Upper lobe of left lung (tissue), 6 donors: Measurements from ENCODE around the gene FARP1. TPM values are rescaled to one million over a fixed set of nuclear protein-coding genes. Genes with fewer than 3 reads are reported as not detected.
A peak's percentile ranks its signal among the peaks of the same experiment; 100 is the strongest.

Experiments used
- ATAC-seq, 2 donors: fragments of 200-7000 bp; cut with Tn5 transposase; one replicate each; pipeline ENCODE4 v1.9.1; 2022; ENCODE audit warnings: mild to moderate bottlenecking in 2 of 2, moderate library complexity in 2 of 2; ENCODE audit not compliant: low FRiP score in 2 of 2
- DNase-seq, 2 donors: peaks; one replicate each; pipeline ENCODE4 v3.0.0-alpha.2; 2019 to 2020
- H3K27ac ChIP-seq, 4 donors: fragments of 200-600 bp; sonication (generic); one replicate each; pipeline ENCODE4 v1.5.1; 2016 to 2019
- H3K27me3 ChIP-seq, 4 donors: fragments of 200-600 bp; sonication (generic); one replicate each; pipeline ENCODE4 v1.5.1; 2017 to 2019
- H3K36me3 ChIP-seq, 4 donors: fragments of 200-600 bp; sonication (generic); one replicate each; pipeline ENCODE4 v1.5.1; 2016 to 2019
- H3K4me1 ChIP-seq, 4 donors: fragments of 200-600 bp; sonication (generic); one replicate each; pipeline ENCODE4 v1.5.1; 2018 to 2019
- H3K4me3 ChIP-seq, 4 donors: fragments of 200-600 bp; sonication (generic); one replicate each; pipeline ENCODE4 v1.5.1; 2017 to 2019; ENCODE audit warnings: mild to moderate bottlenecking in 2 of 4, moderate library complexity in 1 of 4
- H3K9me3 ChIP-seq, 4 donors: fragments of 200-600 bp; sonication (generic); one replicate each; pipeline ENCODE4 v1.5.1; 2018 to 2019
- CTCF ChIP-seq, 6 experiments: fragments of 450-650 bp in 4 of 6; fragments of 200-600 bp in 2 of 6; sonication (generic) in 2 of 6; IDR thresholded peaks; one replicate each; pipeline ENCODE4 v1.5.1; 2016 to 2019; ENCODE audit warnings: antibody characterized with exemption in 6 of 6
- EP300 ChIP-seq, 4 donors: sonication (generic); formaldehyde crosslinking; IDR thresholded peaks; one replicate each; pipeline ENCODE4 v1.5.1; 2017; ENCODE audit warnings: antibody characterized with exemption in 4 of 4, control low read depth in 2 of 4
- POLR2A ChIP-seq, 4 donors: fragments of 450-650 bp; IDR thresholded peaks; one replicate each; pipeline ENCODE4 v1.5.1; 2016 to 2017; ENCODE audit warnings: antibody characterized with exemption in 4 of 4, mild to moderate bottlenecking in 2 of 4
- POLR2AphosphoS5 ChIP-seq, 2 donors: sonication (generic); formaldehyde crosslinking; IDR thresholded peaks; one replicate each; pipeline ENCODE4 v1.5.1; 2017; ENCODE audit warnings: antibody characterized with exemption in 2 of 2
- WGBS, 2 donors: methylation state at CpG; one replicate each; pipeline ENCODE4 v1.1.5; 2017 to 2018; 5-methylcytosine and 5-hydroxymethylcytosine counted together
- total RNA-seq, 6 donors: library from RNA; depleted of rRNA in 4 of 6; stranded (reverse); fragments of >200 nt in 4 of 6; gene quantifications; one replicate each; pipeline versions ENCODE4 v1.1.0 to v1.2.1, GENCODE V29; 2016 to 2021
- donor health status: DM: no; HTN: no; CAD: no; lungs with moderate emphysema.
- donor health status: DM: no; HTN: yes; CAD: no; lungs with severe emphysema.

Gene FARP1
- total RNA-seq, 6 donors from 2014 or later: 65.7 to 111 (median 91.8) TPM

GRCh38 chr13:98494769-98495168 is 351.9 kb downstream of the FARP1 start:
- no peak for ATAC-seq
- Histone ChIP-seq H3K4me3 (no peak overlapping the region), H3K36me3 (peaks cover 0 to 14% (median 5%) of the 10 kb centered on the region in 4 donors), H3K4me1 (peaks cover 19 to 41% (median 23%) of the 10 kb centered on the region in 4 donors), H3K9me3 (no peaks in the 10 kb centered on the region), H3K27me3 (no peaks in the 10 kb centered on the region), H3K27ac (no peak overlapping the region)
- DNase-seq: no peak
- WGBS, 2 donors: 91 to 92% methylated on average over 13 of the region's 13 CpGs
- TF ChIP-seq CTCF (IDR thresholded peaks at IDR 0.05): no peak
- TF ChIP-seq POLR2AphosphoS5 (IDR thresholded peaks at IDR 0.05): no peak
- TF ChIP-seq POLR2A (IDR thresholded peaks at IDR 0.05): no peak
- TF ChIP-seq EP300 (IDR thresholded peaks at IDR 0.05): no peak

GRCh38 chr13:98495627-98496478 is 353.0 kb downstream of the FARP1 start:
- no peak for TF ChIP-seq POLR2AphosphoS5 (IDR thresholded peaks at IDR 0.05)
- TF ChIP-seq CTCF (IDR thresholded peaks at IDR 0.05): no peak
- TF ChIP-seq EP300 (IDR thresholded peaks at IDR 0.05): no peak
- TF ChIP-seq POLR2A (IDR thresholded peaks at IDR 0.05): no peak
- H3K36me3 ChIP-seq: peaks cover 0 to 14% (median 5%) of the 10 kb centered on the region in 4 donors
- ATAC-seq (peak; percentile 62 to 75), DNase-seq (peak in 1 of 2 donors; percentile 53)
- H3K27ac ChIP-seq: peak overlapping the region; percentile 17 to 81 (median 56)
- peaks cover 15 to 33% (median 21%) of the 10 kb centered on the region in 4 donors for H3K4me1 ChIP-seq
- no peaks in the 10 kb centered on the region for H3K27me3 ChIP-seq
- no peak overlapping the region for H3K4me3 ChIP-seq
- 54 to 56% methylated on average over 15 of the region's 15 CpGs for WGBS, 2 donors
- no peaks in the 10 kb centered on the region for H3K9me3 ChIP-seq

- no peak for DNase-seq
- Histone ChIP-seq H3K9me3 (no peaks in the 10 kb centered on the region), H3K36me3 (peaks cover 0 to 14% (median 5%) of the 10 kb centered on the region in 4 donors), H3K27me3 (no peaks in the 10 kb centered on the region), H3K4me1 (peaks cover 15 to 28% (median 20%) of the 10 kb centered on the region in 4 donors), H3K4me3 (no peak overlapping the region), H3K27ac (peak overlapping the region in 3 of 4 donors; percentile 17 to 81 (median 74))
- TF ChIP-seq POLR2AphosphoS5 (IDR thresholded peaks at IDR 0.05) (no peak), CTCF (IDR thresholded peaks at IDR 0.05) (no peak), EP300 (IDR thresholded peaks at IDR 0.05) (no peak), POLR2A (IDR thresholded peaks at IDR 0.05) (no peak)
- no peak for ATAC-seq
- WGBS, 2 donors: 56 to 57% methylated on average over 3 of the region's 3 CpGs
Measured at GRCh38 chr13:98496479-98496791, 353.5 kb downstream of the FARP1 start.

- TF ChIP-seq POLR2A (IDR thresholded peaks at IDR 0.05) (no peak), POLR2AphosphoS5 (IDR thresholded peaks at IDR 0.05) (no peak), EP300 (IDR thresholded peaks at IDR 0.05) (no peak), CTCF (IDR thresholded peaks at IDR 0.05) (no peak)
- Histone ChIP-seq H3K36me3 (peaks cover 0 to 14% (median 5%) of the 10 kb centered on the region in 4 donors), H3K4me1 (peaks cover 16 to 33% (median 22%) of the 10 kb centered on the region in 4 donors), H3K4me3 (no peak overlapping the region), H3K9me3 (no peaks in the 10 kb centered on the region), H3K27me3 (no peaks in the 10 kb centered on the region), H3K27ac (peak overlapping the region; percentile 27 to 81 (median 53))
- DNase-seq (no peak), ATAC-seq (peak in 1 of 2 donors; percentile 15)
- WGBS, 2 donors: 91 to 96% methylated on average over 8 of the region's 8 CpGs
Measured at GRCh38 chr13:98496966-98497365, 354.1 kb downstream of the FARP1 start.
